SH-SY5Y (cell line): ENCODE results near the gene LRRC32.

Experiments
- GATA2 ChIP-seq: IDR thresholded peaks from 2 replicates; pipeline ENCODE4 v1.6.1; 2011; ENCODE audit warnings: mild to moderate bottlenecking, low read depth, low read length
- GATA3 ChIP-seq: IDR thresholded peaks from 2 replicates; pipeline ENCODE4 v1.6.1; 2011; ENCODE audit warnings: low read depth, mild to moderate bottlenecking, low read length, moderate library complexity

GRCh38 chr11:76666830-76667229, 3.7 kb downstream of the LRRC32 start:
- TF ChIP-seq GATA2: no peak
- TF ChIP-seq GATA3: no peak
